HL-60/S4 treated with phorbol 12-myristate 13-acetate at 8.2 ng/mL for 4 days and 3 days (cell line): ENCODE data around the gene MEGF11.

Source experiments
- in situ Hi-C: fragments of 300-500 bp; cut with MboI; formaldehyde crosslinking; loops from 2 replicates; pipeline ENCODE4 v1.15.0; 2022; ENCODE audit warnings: low sequenced_read_pairs

MEGF11 gene

GRCh38 chr15:65956307-65956706 lies 297.2 kb downstream of the MEGF11 start:
- in situ Hi-C loops, result no loop called here

DNA sequence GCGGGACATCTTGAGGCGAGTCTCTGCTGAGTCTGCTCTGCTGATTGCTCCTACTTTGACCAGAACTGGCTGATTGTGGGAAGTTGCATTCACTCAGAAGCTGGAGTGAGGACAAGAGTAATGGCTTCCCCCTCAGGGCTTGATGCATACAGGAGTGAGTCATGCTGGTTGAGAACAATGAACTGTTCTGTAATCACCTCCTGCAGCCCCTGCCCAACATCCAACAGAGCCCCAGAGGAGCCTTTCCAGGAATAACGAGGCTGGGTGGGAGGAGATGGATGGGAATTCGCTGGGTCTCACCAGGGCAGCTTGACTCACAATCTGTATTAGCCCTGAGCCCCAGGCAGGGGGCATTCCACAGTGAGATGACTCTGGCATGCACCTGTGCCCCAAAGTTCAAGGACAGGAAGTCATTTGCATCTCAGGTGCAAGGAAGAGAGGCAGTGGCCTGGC lies 299.2 kb downstream of the MEGF11 start:
- in situ Hi-C loops, result no loop called here

DNA sequence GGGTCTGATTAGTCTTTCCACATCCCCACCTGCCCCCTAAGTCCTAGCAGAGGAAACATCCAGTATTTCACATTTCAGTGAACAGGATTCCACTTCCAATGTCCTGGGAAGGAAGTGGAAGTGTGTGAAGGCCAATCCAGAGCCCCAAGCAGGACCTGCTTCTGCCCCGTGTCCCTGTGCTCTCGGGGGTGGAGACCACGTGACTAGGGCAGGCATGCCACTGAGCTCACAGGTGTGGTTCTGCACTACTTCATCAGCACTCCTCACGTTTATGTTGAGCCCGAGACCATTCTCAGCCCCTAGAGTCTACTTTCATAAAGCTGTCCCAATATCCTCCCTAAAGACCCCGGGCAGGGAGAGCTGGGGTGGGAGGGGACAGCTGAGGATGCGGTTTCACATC lies 299.9 kb downstream of the MEGF11 start:
- in situ Hi-C loops, result no loop called here

DNA sequence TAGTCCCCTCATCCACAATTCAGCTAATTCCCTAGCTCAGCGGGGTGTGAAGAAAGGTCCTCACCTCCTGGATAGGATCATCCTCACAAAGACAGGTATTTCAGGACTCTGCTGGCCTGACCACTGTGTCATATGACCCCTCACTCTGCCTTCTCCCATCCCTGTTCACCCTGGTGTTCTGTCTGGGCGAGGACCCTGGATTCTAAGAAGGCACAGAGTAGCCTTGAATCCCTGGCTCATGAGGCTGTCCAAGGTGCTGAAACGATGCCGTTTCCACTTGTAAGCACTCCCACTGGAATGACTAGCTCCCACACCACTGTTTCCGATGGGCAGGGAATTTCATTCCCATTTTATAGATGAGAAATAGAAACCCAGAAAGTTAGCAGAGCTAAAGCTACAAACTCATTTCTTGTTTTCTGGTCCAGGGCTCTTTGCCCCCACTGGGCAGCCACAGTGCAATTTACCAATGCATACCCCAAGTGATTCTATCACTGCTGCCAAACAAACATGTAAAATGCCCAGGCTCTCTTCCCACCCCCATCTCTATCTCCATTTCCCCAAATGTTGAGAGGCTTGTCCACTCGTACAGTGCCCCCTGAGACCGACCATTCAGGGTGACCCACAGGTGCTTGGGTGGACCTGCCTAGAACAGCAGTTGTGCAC lies 301.0 kb downstream of the MEGF11 start:
- in situ Hi-C loops, result no loop called here

GRCh38 chr15:65951007-65951406 lies 302.5 kb downstream of the MEGF11 start:
- in situ Hi-C loops, result no loop called here

DNA sequence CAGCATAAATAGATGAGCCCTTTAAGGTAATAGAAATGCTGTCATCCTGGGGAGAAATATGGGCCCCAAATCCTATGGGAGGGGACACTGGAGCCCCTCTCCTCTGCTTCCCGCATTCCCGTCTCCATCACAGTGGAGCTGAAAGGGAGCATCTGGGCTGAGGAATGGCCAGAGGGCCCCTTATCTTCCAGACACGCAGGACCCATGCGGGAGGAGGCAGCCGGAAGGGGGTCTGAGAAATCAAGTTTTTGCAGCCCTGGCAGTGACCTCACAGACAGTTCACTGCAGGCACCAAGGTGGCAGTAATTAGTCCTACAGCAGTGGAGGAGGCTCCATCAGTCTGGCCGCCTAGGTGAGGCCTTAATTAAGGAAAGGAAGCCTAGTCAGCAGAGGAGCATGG lies 304.1 kb downstream of the MEGF11 start:
- in situ Hi-C loops, result no loop called here

DNA sequence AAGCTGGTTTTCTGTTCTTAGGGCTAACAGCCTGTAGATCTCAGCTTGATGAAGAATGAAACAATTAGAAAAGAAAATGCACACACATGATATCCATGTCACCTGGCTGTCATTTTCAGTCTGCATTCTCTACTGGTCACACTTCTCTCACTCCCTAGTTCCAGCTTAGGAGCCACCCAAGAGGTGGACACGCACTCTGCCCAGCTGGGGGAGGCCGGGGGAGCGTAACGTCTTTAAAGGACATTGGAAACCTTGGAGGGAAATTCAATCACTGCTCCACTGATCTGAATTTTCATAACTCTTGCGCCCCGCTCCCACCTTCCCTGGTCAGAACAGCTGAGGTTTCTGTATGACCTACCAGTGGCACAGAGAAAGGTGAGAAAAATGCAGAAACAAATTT lies 304.5 kb downstream of the MEGF11 start:
- in situ Hi-C loops, result no loop called here

- in situ Hi-C loops, result no loop called here
Observed at GRCh38 chr15:65948383-65948782, 305.2 kb downstream of the MEGF11 start.

GRCh38 chr15:65947041-65947440 lies 306.5 kb downstream of the MEGF11 start:
- in situ Hi-C loops, result no loop called here

DNA sequence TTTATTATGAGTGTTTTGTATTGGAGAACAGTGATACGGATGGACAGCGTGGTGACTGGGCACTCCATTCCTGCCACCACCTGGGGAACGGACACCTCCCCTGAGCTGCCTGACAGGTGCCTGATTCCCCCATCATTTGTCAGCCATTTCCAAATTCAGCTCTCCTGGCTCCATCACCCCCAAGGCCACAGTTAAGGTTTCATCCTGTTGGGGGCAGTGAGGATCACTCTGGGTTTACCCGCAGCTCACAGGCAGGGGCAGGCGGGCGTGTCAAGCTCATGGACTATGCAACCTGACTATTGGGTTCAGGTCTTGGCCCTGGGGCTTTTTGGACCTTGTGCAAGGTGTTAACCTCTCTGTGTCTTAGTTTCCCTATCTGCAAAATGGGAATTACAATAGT lies 307.9 kb downstream of the MEGF11 start:
- in situ Hi-C loops, result no loop called here

- in situ Hi-C loops, result no loop called here
Observed at GRCh38 chr15:65944404-65944803, 309.1 kb downstream of the MEGF11 start.

- in situ Hi-C loops, result no loop called here
Observed at GRCh38 chr15:65942436-65942835, 311.1 kb downstream of the MEGF11 start.

- in situ Hi-C loops, result no loop called here
Observed at GRCh38 chr15:65940618-65940909, 313.0 kb downstream of the MEGF11 start.

GRCh38 chr15:65939901-65940617 lies 313.5 kb downstream of the MEGF11 start:
- in situ Hi-C loops, result no loop called here

GRCh38 chr15:65938604-65939003 lies 314.9 kb downstream of the MEGF11 start:
- in situ Hi-C loops, result no loop called here

DNA sequence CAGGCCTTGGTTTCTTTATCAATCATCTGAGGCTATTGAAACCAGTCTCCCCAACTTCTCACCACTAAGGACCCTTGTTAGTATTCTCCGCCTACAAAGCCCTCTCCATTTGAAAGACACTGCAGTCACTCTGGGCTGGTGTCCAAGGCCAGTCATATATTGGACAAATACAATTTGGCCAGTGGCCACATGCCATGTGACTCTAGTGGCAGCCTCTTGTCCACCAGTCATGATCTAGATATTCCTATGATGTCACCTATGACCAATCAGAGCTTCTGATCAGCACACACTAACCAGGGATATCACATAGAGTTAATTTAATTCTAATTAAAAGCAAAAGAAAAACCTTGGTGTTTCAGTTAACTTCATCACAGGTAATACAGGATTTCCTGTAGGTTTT lies 316.1 kb downstream of the MEGF11 start:
- in situ Hi-C loops, result no loop called here

- in situ Hi-C loops, result no loop called here
Observed at GRCh38 chr15:65937054-65937453, 316.5 kb downstream of the MEGF11 start.

- in situ Hi-C loops, result no loop called here
Observed at GRCh38 chr15:65936282-65936681, 317.3 kb downstream of the MEGF11 start.

DNA sequence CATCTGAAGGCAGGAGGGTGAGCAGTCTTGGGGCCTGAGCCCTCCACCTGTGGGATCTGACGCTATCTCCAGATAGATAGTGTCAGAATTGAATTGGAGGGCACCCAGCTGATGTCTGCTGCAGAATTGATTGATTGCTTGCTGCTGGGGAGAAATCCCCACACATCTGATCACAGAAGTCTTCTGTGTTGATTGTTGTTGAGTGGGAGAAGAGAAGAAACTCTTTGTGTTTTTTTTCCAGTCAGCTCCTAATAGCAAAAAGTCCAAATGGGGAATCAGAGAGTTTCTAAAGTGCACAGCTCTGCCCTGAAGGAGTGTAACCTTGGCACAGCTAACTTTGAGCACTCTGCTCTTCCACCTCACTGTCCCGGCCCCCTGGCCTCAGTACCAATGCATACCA lies 318.2 kb downstream of the MEGF11 start:
- in situ Hi-C loops, result no loop called here

DNA sequence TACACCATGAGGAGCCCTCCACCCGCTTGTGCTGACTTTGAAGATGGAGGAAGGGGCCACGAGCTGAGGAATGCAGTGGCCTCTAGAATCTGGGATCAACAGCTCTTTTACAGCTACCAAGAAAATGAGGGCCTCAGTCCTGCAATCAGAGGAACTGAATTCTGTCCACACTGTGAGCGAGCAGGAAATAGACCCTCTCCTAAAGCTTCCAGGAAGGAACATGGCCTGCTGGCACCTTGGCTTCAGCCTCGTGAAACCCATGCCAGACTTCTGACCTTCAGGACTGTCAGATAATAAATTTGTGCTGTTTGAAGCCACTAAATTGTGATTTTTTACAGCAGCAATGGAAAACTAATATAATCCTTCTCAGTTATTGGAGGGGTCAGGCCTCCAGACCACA lies 322.3 kb downstream of the MEGF11 start:
- in situ Hi-C loops, result no loop called here

DNA sequence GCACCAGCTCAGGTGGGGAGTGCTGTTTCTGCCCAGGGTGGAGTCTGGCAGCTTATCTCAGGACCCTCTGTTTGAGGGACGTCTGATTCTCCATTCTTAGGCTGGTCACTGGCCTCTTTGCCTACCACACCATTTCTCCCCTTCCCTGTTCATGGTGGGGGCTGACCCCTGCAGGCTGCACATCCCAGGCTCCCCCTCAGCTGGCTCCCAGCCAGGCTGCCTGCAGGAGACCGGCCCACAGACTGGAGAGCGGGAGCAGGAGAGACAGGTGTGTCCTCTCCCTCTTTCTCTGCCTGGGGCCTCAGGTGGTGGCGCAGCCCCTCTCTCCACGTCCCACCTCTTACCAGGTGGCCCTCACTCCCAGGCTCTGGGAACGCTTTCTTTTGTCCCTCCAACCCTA lies 323.4 kb downstream of the MEGF11 start:
- in situ Hi-C loops, result no loop called here

DNA sequence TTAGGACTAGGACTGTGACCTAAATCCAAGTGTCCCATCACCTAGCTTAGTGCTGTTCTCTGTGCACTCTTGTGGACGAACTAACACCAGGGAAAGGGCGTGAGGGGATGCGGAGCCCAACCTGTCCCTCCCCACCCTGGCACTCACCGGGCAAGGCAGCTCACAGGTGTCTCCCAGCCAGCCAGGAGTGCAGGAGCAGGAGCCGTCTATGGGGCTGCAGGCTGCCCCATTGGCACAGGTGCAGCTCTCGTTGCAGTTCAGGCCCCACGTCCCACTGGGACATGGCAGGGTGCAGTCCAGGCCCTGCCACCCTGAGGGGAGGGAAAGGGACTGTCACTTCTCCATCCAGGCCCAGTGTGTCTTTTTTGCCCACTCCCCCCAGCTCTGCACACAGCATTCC lies 324.0 kb downstream of the MEGF11 start:
- in situ Hi-C loops, result no loop called here

DNA sequence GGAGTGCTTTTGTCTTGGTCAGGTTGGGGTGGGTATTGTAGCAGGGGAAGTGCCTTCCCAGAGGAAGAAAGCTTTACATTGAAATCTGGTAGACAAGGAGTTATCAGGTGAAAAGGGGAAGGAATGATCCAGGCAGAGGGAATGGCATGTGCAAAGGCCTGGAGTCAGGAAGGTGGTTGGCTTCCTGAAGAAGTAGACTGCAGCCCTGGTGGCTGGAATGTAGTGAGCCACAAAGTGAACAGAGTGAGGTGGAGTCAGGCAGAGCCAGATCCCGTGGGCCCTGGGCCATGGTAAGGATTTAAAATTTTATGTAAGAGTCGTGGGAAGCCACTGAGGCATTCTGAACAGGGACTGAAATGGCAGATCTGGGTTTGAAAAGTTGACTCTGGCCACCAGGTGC lies 326.0 kb downstream of the MEGF11 start:
- in situ Hi-C loops, result no loop called here
